NCI-H2227 (cell line): ENCODE data around the gene C20orf141.
"Not testable (repeated sequence)": the region's sequence is repeated elsewhere in the genome, so short reads cannot be mapped to it uniquely, and the experiment has no call there.

Experiments
- DNase-seq: peaks from one replicate; lab custom pipeline; 2025; ENCODE audit not compliant: unreplicated experiment; lab: John Stamatoyannopoulos, UW

C20orf141 gene

DNA sequence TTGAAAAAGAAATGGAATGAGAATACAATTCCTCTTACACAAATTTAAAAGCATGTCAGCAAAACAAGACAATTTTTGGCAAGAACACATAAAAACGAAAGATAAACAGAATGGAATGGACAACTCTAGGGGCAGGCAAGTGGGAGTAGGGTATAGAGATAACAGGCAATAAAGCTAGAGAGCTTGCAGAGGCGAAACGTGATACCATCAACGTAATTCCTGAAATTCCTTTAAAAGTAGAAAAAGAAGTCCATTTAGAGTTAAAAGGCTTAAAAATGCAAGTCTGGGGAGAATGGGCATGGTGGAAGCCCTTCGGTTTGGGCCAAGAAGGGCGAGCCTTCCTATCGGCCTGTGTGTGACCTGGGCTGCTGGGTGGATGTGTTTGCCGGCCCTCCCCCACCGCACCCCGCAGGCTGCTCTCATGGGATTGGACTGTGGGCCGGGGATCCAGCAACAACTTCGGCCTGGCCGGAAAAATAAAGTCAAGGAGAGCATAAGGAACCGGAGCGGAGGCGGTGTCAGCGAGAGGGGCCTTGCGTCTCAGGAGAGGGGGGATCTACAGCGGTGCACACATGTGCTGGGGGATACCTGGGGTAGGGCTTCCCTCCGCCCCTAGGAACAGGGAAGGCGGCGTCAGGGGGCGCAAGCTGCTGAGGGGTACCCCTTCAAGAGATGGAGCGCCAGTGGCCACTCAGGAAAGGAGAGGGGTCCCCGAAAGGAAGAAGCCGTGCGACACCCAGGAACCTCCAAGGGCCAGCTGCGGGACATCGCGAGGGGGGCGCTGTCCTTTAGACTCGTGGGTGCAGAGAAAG lies 5.5 kb downstream of the C20orf141 start:
- DNase-seq = no peak

DNA sequence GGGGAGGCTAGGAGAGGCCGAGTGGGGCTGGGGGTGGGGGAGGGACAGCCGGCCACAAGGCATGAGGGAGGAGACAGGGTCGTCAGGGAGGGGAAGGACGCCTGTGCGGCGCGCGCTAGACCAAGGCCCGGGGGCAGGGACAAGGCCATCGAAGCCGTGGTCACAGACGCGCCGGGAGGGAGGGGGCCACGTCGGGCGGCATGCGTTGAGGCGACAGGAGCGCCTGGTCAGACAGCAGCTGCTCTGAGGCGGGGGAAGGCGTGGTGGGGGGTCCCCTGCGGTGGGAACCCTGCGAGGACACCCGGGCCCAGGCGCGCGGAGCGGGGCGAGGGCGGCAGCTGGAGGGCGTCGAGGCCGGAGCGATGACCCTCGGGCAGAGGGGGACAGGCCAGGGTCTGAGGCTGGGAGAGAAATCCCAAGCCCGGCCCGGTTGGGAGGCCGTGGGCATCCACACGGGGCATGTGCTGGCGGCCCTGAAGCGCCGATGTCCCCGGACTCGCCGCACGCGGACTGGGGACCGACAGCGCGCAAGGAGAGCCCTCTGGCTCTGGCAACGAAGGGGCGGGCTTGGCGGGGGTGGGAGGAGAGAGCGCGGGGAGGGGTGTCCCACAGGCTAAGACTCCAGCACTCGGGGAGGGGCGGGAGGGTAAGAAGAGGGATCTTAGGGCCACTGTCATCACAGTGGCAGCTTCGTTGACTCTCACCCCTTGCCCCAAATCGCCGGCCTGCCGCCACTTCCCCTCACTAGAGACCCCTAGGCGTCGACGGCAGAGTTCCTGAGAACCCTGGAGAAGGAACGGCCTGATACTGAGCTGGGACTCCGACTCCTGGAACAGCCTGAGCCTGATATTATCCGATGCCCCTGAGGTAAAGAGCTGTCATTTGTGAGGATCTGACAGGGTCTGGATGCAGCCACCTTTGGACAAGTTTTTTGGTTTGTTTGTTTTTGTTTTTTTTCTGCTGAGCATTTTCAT lies 6.4 kb downstream of the C20orf141 start:
- DNase-seq = no peak

DNA sequence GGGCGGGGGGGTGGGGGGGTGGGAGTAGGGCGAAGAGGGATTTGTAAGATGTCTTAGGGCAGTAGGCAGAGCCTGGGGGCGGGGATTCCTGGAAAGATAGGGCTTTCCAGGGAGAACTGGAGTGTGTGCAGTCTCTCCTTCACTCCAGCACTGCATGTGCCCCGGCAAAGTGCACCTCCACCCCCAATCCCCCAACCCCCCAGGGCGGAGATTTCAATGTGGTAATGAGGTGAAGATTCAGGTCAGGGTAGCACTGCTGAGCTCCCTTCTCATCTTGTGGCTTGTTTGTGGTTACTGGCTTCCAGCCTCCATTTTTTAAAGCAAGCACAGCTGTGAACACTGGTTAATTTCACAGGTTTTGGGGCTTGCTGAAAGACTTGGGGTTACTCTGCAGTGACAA lies 7.3 kb downstream of the C20orf141 start:
- peak; percentile 28 for DNase-seq

DNA sequence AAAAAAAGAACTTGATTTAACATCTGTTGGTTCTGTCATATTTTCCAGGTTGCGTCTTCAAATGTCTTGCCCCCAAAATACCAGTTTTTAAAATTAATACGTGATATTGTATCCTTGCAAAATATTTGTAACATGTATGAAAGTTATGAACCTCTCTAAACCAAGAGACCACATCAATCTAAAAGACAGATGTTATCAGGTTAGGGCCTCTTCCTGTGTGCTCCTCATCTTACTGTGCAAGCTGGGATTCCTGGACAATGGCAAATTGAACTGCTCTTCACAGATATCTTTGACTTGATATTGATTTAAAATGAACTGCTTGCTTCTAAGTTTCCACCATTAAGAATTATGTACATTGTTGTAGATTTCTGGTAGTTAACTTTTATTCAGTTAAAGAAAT lies 11.0 kb downstream of the C20orf141 start:
- no peak for DNase-seq

DNA sequence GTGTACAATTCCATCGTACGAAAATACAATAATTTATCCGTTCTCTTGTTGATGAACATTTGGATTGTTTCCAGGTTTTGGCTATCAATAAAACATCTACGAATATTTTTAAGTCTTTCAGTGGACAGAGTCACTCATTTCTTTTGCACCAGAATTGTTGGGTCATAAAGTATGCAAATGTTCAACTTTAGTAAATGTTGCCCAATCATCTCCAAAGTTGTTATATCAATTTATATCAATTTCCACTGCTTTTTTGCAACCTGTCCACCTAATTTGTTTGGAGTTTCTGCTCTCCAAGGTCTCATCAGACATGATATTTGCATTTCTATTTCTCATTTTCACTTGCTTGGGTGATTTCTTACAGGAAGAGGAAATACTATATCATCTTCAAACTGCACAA lies 11.9 kb downstream of the C20orf141 start:
- DNase-seq = no peak

DNA sequence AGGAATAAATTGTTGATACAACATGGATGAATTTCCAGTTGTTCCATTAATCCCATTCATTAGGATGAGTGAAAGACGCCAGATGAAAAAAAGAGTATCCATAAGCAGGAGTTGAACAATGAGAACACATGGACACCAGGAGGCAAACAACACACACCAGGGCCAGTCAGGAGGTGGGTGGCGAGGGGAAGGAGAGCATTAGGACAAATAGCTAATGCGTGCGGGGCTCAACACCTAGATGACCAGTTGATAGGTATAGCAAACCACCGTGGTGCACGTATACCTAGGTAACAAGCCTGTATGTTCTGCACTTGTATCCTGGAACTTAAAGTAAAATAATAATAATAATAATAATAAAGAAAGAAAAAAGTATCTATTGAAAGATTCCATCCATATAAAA lies 14.6 kb downstream of the C20orf141 start:
- no peak for DNase-seq

DNA sequence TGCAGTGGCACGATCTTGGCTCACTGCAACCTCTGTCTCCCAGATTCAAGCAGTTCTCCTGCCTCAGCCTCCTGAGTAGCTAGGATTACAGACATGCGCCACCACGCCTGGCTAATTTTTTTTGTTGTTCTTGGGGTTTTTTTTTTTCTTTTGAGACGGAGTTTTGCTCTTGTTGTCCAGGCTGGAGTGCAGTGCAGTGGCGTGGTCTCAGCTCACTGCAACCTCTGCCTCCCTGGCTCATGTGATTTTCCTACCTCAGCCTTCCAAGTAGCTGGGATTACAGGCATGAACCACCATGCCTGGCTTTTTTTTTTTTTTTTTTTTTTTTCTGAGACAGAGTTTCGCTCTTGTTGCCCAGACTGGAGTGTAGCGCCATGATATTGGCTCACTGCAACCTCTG lies 16.4 kb downstream of the C20orf141 start:
- DNase-seq = not testable (repeated sequence)

DNA sequence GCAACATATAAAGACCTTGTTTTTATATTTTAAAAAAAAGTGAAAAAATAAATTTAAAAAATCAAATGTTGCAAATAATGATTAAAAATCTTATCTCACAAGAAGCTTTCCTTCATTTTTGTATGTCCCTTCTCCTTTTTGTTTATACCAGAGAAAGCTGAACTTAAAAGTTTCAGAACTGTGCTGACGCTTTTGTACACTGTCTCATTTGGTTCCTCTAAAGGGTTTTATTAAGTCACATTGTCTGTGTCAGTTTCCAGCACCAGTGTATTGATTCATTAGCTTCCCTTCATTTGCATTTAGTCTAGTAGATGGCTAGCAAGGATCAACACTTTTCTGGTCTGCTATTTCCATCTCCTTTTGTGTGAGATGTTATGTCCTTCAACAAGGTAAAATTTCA lies 19.0 kb downstream of the C20orf141 start:
- DNase-seq = no peak

DNA sequence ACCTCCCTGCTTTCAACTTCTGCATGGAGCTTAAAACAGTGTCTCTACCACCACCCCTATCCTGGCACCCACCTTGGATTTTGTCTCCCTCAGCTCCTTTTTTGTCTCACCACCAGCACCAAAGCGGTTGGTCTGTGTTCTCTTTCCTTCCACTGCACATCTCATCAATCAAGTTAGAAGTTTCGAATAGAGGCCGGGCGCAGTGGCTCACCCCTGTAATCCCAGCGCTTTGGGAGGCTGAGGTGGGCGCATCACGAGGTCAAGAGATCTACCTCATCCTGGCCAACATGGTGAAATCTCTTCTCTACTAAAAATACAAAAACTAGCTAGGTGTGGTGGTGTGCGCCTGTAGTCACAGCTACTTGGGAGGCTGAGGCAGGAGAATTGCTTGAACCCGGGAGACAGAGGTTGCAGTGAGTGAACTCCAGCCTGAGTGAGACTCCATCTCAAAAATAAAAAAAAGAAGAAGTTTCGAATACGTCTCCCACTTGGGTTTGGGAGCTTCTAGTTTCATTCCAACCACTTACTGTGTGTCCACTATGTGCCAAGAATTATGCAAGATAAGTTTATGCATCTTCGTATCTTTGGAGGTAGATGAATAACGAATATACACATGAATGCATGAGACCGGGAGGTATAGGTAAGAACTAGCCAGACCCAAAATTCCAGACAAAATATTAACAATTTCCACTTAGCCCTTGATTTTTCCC lies 19.8 kb downstream of the C20orf141 start:
- DNase-seq = no peak

DNA sequence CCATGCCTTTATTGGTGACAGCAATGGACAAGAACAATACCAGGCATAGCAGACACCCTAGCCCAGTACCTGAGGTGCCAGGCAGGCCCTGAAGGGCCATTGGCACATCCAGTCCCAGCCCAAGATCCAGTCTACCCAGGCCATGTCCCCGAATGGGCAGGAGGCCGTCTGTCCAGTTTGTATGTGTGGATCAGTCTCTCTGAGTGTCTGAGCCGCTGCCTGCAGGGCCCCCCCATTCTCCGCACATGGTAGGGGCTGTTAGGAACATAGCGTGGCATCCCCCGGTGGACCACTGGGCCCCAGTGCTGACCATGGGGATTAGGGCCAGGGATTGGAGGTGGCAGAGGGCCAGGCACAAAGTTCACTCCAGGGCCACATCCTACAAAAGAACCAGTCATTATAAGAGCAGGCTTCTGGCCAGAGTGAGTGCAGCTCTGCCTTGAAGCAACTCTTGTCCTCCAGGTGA lies 20.6 kb downstream of the C20orf141 start:
- no peak for DNase-seq

DNA sequence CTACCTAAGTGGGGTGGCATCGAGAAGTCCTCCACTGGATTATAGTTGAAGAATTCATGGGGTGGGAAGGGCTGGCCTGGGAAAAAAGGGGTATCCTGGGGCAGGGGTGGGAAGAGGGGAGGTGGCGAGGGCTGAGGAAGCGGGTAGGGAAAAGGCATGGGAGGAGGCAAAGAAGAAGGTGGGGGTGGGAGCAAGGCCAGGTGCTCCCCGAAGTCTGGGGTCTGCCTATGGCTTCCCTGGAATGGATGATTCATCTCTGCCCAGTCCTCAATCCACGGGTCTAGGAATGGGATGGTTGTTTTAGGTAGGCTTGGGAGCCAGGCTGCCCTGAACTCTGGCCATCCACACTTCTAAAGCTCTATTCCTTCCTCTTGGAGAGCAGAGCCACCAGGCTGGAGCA lies 21.2 kb downstream of the C20orf141 start:
- no peak for DNase-seq

DNA sequence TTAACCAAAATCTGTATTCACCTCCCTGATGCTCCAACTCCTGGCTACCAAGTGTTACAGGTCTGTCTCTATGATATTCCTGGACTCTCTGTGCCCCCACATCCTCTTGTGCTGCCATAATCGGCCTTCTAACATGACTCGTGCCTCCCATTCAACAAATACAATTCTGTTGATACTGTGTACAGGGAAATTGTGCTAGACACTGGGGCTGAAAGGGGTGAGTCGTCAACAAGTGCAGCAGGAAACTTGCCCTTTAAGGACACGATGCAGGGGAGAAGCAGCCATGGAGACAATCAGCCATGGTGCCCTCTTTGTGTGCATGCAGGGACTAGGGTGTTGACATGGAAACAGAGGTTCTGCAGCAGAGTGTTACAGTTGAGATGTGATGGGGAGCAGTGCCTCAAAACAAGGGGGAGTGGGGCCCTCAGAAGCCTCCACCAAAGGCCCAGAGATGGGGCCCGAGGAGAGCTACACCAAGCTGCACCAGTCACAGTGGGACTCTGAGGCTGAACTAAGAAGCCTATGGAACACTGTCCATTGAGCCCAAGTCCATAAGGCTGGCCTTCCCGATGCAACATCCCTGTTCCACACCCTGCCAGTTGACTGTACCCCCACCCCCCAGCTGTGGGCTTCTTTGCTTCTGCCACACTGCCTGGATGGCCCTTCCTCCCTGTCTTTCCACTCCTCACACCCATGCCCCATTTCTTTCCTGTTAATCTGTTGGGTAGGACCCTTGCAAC lies 22.6 kb downstream of the C20orf141 start:
- DNase-seq = no peak

DNA sequence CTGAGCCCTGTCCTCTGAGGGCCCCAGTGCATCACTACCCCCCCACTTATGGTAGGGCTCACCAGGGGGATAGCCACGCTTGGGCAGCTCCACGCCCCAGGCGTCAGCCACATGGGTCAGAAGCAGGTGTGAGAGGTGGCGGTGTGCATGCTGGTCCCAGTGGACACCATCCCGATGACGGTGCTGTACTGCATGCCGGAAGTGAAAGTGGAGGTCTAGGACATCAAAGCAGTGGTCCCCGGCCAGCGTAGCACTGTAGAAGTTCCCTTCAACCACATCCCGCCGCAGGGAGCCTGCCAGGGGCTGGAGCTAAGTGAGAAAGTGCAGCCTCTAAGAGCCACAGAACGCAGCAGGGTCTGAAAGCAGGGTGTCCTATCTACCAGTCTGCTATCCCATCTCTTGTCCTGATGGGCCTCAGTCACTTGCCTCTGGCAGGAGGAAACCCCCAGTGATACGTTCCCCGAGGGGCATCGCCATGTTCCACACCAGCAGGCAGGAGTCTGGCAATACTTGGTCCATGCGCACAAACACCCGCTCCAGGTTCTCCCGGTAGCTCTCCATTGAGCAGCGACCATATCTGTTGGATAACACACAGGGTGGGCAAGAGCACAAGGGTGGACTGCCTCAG lies 23.5 kb downstream of the C20orf141 start:
- DNase-seq = no peak

DNA sequence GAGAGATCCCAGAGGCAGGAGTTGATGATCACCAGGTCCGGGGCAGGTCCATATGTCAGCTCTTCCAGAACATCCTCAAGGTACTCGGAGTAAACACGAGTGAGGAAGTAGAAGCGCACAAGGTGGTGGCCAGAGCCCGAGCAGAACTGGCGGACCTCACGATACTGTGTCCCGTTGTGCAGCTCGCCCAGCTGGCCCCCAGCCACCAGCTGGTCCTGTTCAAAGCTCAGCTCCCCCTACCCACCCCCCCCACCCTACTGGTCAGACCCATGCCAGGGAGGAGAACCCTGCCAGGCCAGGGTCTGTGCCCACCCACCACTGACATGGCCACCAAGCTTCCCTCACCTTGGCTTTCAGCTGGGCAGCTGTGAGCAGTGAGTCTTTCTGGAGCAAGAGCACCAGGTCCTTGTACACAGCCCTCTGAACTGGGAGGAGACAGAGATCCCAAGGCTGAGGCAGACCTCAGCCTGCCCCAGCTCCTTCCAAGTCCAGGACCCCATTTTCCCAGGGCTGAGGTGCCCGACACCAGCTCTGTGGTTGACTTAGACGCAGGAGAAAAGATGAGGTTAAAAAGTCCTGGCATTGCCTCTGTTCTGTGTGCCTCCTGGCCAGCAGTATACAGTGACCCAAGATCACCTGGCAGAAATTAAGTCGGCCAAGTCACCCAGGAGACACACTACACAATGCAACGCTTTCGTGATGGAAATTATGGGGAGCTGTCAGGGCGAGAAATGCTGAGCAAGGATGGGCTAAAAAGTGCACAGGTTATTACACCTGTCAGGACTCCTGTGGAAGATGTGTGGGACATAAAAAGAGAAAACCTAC lies 24.3 kb downstream of the C20orf141 start:
- DNase-seq = no peak

DNA sequence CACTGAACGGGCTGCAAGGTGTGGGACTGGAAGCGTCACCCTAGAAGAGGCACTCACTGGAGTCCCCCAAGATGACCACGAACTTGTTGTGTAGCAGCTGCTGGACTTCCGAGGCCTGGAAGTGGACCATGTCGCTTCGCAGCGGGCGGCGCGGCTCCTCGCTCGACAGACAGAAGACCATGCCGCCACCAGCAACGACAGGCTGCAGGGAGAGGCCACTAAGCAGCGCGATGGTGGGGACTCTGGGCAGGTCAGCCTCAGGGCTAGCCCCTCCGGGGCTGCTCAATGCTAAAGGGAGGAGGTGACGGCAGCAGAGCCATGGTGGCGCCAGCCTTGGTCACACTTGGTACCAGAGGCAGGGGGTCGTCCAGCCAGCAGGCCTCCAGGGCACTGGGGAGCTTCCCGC lies 24.9 kb downstream of the C20orf141 start:
- no peak for DNase-seq

DNA sequence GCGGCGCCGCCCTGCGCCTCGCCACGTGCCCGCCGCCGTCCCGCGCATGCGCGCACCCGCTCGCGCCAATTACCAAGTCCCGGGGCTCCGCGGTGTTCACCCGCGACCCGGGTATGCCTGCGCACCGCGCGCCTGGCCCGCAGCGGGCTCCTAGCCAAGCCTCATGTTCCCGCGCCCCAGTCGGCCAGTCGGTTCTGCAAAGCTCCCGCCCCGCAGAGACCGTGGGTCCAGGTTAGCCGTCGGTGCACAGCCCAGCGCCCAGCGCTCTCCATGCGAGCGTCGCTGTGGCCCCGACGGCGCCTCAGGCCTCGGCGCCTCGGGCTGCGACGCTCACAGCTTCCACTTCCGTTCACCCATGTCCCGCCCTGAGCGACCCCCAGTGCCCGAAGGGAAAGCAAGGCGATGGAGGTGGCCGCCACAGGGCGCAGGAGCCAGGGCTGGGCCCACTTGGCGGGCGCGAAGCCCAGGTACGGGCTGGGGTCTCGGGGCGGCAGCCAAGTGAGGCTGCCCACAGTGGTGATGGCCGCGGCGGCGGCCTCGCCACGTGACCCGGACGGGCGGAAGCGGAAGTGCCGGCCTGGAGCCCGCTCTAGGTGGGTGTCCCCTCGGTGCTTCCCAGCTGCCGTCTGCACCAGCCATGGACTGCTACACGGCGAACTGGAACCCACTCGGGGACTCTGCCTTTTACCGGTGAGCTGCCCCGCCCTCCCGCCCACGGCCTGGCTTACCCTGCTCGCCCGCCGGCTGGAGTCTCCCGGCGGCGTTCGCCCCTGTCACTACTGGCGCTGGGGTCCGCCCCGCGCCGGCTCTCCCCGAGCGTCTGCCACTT lies 25.6 kb downstream of the C20orf141 start, which contains the start of the genes PCED1A and VPS16:
Gene PCED1A, minus strand, starts transcription at position 518 of the 829 bp plus-strand sequence. CDS start 743 bp downstream, outside the sequence.
Gene VPS16, plus strand, starts transcription at position 608 of the 829 bp plus-strand sequence. Its CDS starts 30 bp downstream, at position 638.
- peak; percentile 94 for DNase-seq

DNA sequence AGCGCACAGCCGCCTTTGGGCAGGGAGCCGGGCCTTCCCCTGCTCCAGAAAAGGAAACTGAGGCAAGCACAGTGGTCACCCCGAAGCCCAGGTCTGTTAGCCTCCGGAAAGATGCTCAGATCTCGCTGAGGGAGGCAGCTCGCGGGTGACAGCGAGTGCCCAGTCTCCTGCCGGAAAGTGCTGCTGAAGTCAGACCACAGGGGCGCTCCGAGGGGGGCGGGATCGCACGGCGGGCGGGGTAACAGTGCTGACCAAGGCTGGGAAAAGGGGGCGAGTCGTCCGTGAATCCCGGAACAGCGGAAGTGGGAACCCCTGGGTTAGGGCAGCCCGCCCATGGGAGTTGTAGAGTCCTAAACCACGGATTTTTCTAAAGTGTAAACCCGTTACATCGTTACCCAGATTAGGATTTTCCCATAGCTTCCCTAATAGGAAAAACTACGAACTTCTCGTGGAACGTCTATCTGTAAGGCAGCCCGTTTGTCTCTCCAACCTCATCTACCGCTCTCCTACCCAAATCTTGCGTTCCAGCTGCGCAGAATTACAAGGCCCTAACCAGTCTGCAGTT lies 26.3 kb downstream of the C20orf141 start:
- DNase-seq = peak; percentile 64

DNA sequence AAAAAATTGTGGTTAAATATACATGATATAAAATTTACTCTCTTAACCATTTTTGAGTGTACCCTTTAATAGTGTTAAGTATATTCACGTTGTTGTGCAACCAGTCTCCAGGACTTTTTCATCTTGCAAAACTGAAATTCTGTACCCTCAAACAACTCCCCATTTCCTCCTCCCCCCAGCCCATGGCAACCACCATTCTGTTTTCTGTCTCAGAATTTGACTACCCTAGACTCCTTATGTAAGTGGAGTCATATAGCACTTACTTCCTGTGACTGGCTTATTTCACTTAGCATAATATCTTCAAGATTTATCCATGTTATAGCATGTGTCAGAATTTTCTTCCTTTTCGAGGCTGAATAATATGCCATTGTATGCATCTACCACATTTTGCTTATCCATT lies 30.8 kb downstream of the C20orf141 start:
- DNase-seq = no peak
